ENCODE measurements around the gene TXNDC12.

DNA sequence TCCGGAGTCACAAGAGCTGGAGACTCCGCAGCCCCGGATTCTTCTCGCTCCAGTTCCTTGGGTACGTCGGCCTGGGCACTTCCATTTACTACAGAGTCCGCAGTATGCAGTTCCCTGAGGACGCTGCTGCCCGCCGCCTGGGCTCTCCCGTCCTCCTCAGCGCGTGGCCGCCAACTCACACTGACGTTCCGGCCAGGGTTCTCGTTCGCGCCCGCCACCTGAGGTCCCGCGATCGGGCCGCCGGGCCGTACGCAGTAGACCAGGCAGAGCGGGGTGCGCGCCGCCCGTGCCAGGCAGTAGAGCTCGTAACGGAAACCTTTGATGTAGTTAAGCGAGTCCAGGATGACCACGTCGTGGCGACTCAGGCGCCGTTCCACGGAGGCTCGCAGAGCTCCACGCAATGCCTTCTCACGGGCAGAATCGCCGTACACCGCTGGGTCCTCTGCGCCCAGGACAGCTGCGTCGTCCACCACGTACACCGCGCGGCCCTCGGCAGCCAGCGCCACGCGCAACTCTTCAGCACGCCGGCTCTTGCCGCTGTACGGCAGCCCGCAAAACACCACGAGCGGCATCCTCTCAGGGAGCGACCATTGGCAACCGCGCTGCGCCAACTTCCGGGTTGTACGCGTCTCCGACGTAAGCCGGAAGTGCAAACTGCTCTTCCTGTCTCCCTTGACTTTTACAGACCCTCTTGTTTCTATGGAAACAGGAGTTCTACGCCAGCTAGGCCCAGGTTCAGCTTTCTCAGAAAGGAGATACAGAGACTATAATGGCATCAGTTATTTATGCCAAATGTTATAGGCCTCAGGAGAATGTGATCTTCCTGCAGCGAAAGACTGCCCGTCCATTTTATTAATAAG lies 21.6 kb downstream of the TXNDC12 start, which contains the start of gene KTI12:
- TF ChIP-seq, protein P1, sequence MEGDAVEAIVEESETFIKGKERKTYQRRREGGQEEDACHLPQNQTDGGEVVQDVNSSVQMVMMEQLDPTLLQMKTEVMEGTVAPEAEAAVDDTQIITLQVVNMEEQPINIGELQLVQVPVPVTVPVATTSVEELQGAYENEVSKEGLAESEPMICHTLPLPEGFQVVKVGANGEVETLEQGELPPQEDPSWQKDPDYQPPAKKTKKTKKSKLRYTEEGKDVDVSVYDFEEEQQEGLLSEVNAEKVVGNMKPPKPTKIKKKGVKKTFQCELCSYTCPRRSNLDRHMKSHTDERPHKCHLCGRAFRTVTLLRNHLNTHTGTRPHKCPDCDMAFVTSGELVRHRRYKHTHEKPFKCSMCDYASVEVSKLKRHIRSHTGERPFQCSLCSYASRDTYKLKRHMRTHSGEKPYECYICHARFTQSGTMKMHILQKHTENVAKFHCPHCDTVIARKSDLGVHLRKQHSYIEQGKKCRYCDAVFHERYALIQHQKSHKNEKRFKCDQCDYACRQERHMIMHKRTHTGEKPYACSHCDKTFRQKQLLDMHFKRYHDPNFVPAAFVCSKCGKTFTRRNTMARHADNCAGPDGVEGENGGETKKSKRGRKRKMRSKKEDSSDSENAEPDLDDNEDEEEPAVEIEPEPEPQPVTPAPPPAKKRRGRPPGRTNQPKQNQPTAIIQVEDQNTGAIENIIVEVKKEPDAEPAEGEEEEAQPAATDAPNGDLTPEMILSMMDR (IDR thresholded peaks at IDR 0.05) = no peak
- no peak for TF ChIP-seq EZH2 (IDR thresholded peaks at IDR 0.05)

Data from neural progenitor cell (in vitro differentiated cells).